ENCODE measurements around the gene EPS8L2. TPM values are rescaled to one million over a fixed set of nuclear protein-coding genes. Genes with fewer than 3 reads are reported as not detected.

The EPS8L2 gene
- total and polyA plus RNA-seq, 2 donors = 3.9 to 28.8 TPM

DNA sequence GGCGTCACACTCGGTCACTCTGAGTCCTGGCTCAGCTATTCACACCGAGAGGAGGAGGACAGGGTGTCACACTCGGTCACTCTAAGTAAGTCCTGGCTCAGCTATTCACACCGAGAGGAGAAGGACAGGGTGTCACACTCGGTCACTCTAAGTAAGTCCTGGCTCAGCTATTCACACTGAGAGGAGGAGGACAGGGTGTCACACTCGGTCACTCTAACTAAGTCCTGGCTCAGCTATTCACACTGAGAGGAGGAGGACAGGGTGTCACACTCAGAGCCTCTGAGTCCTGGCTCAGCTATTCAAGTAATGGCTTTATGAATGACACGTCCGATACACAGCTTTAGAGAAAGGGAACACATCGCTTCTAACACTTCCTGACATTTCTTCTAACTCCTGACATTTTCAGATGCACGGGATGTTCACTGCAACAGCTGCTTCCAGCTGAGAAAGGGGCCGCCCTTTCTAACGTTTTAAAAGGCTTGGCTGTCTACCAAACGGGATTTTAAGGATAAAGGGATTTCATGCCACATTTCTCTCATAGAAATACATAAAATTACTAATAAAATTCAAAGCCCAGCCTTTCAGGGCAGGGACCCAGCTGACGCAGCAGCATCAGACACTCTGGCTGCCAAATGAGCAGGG, 40.8 kb upstream of the EPS8L2 start:
- no peak for DNase-seq (ENCODE audit: low read depth in 6 of 9, low spot score in 9 of 9)
- no peaks in the 10 kb centered on the region for H3K4me1 ChIP-seq (ENCODE audit: control insufficient read depth in 2 of 2, insufficient read depth in 2 of 2, low read length in 2 of 2)
- H3K9me3 ChIP-seq (ENCODE audit: control insufficient read depth in 2 of 2, insufficient read depth in 1 of 2, low read length in 1 of 2) = no peaks in the 10 kb centered on the region
- no peaks in the 10 kb centered on the region for H3K27me3 ChIP-seq (ENCODE audit: control insufficient read depth in 2 of 2, insufficient read depth in 1 of 2, low read length in 1 of 2)
- peaks cover 36 to 38% of the 10 kb centered on the region in 2 donors for H3K36me3 ChIP-seq (ENCODE audit: control insufficient read depth in 2 of 2, insufficient read depth in 2 of 2, low read length in 1 of 2)
- no peak overlapping the region for H3K27ac ChIP-seq (ENCODE audit: low read depth in 1 of 2, low read length in 1 of 2)
- 97% methylated on average over 15 of the region's 15 CpGs for WGBS
- no peak overlapping the region for H3K4me3 ChIP-seq (ENCODE audit: low read length in 2 of 2)

DNA sequence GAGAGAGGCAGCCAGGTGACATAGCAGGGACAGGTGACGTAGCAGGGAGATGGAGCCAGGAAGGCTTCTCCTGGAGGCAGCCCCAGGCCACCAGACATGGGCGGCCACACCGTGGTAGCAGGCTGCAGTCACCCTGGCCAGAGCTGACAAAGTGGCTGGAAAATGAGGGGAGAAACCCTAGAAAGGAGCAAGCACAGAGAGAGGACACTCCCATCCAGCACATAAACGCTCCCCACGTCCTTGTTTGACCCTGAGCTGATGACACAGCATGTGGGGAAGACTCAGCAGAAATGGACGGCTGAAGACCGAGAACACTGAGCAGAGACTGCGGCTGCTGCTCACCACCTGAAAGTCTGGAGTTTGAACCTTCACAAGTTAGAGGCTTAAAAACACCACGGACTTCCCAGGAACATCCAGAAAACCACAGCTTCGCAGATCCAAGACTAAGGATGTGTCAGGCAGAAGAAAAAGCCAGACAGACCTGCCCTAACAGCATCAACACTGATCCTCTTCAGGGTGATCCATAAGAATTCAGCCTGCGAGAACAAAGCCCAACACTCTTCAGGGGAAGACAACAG, 40.2 kb upstream of the EPS8L2 start:
- Histone ChIP-seq H3K27me3 (ENCODE audit: control insufficient read depth in 2 of 2, insufficient read depth in 1 of 2, low read length in 1 of 2) (no peaks in the 10 kb centered on the region), H3K9me3 (ENCODE audit: control insufficient read depth in 2 of 2, insufficient read depth in 1 of 2, low read length in 1 of 2) (no peaks in the 10 kb centered on the region), H3K4me1 (ENCODE audit: control insufficient read depth in 2 of 2, insufficient read depth in 2 of 2, low read length in 2 of 2) (no peaks in the 10 kb centered on the region), H3K4me3 (ENCODE audit: low read length in 2 of 2) (no peak overlapping the region), H3K36me3 (ENCODE audit: control insufficient read depth in 2 of 2, insufficient read depth in 2 of 2, low read length in 1 of 2) (peaks cover 30 to 36% of the 10 kb centered on the region in 2 donors), H3K27ac (ENCODE audit: low read depth in 1 of 2, low read length in 1 of 2) (no peak overlapping the region)
- no peak for DNase-seq (ENCODE audit: low read depth in 6 of 9, low spot score in 9 of 9)
- 87% methylated on average over 11 of the region's 11 CpGs for WGBS

DNA sequence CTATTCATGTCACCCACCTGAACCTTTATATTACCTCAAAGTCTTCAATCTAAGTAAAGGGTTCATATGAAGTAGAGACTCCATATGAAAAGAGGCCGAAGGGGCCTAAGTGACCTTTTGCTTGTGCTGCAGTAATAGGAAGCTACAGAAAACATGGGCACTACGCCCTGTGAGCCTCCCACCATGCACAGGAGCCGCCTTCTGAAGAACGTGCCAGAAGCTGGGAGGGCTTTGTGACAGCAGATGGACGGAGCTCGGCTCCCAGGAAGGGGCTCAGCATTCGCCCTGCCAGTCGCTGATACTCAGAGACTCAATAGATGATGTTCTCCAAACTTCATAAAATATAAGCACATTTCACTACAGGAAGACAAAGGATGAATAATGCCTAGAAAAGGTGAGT, 32.2 kb upstream of the EPS8L2 start:
- no peaks in the 10 kb centered on the region for H3K9me3 ChIP-seq (ENCODE audit: control insufficient read depth in 2 of 2, insufficient read depth in 1 of 2, low read length in 1 of 2)
- H3K27ac ChIP-seq (ENCODE audit: low read depth in 1 of 2, low read length in 1 of 2) = no peak overlapping the region
- H3K36me3 ChIP-seq (ENCODE audit: control insufficient read depth in 2 of 2, insufficient read depth in 2 of 2, low read length in 1 of 2) = peaks cover 35 to 53% of the 10 kb centered on the region in 2 donors
- no peak for DNase-seq (ENCODE audit: low read depth in 6 of 9, low spot score in 9 of 9)
- no peak overlapping the region for H3K4me3 ChIP-seq (ENCODE audit: low read length in 2 of 2)
- H3K27me3 ChIP-seq (ENCODE audit: control insufficient read depth in 2 of 2, insufficient read depth in 1 of 2, low read length in 1 of 2) = no peaks in the 10 kb centered on the region
- 98% methylated on average over 8 of the region's 8 CpGs for WGBS
- H3K4me1 ChIP-seq (ENCODE audit: control insufficient read depth in 2 of 2, insufficient read depth in 2 of 2, low read length in 2 of 2) = no peaks in the 10 kb centered on the region

DNA sequence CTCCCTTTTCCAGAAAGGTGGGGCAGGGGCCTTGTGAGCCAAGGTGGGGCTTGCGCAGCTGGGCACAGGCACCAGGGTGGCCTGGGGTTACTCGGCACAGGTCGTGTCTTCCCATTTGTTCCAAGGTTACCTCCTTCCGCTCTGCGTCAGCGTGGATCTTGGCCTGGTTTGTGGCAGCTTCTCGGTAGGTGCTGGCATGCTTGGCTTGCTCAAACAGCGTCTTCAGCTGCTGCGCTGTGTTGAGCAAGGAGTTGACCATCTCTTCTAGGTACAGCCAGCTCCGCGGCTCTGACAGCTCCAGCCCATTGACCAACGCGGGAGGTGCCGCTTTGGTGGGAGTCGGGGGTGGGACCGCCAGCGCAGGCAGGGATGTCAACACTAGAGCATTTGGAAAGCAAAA, 31.6 kb upstream of the EPS8L2 start:
- Histone ChIP-seq H3K36me3 (ENCODE audit: control insufficient read depth in 2 of 2, insufficient read depth in 2 of 2, low read length in 1 of 2) (peaks cover 36 to 58% of the 10 kb centered on the region in 2 donors), H3K4me1 (ENCODE audit: control insufficient read depth in 2 of 2, insufficient read depth in 2 of 2, low read length in 2 of 2) (no peaks in the 10 kb centered on the region), H3K27me3 (ENCODE audit: control insufficient read depth in 2 of 2, insufficient read depth in 1 of 2, low read length in 1 of 2) (no peaks in the 10 kb centered on the region), H3K27ac (ENCODE audit: low read depth in 1 of 2, low read length in 1 of 2) (no peak overlapping the region), H3K9me3 (ENCODE audit: control insufficient read depth in 2 of 2, insufficient read depth in 1 of 2, low read length in 1 of 2) (no peaks in the 10 kb centered on the region), H3K4me3 (ENCODE audit: low read length in 2 of 2) (no peak overlapping the region)
- 96% methylated on average over 17 of the region's 17 CpGs for WGBS
- DNase-seq (ENCODE audit: low read depth in 6 of 9, low spot score in 9 of 9) = no peak

DNA sequence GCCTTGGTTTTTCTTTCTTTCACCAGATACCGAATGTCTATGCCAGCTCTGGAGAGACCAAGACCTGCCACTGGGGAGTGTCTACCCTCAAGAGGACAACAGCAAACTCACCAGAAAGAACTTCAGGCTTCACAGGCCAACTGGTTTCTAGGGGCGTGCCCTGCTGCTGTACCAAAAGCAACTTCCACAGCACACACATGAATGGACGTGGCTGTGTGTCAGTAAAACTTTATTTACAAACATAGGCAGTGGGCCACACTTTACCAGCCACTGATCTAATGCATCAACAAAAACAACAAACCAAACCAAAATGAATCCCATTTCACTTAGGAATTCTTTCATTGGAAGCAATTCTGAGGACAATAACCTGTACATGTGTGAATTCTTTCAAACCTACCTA, 27.7 kb upstream of the EPS8L2 start:
- Histone ChIP-seq H3K27me3 (ENCODE audit: control insufficient read depth in 2 of 2, insufficient read depth in 1 of 2, low read length in 1 of 2) (no peaks in the 10 kb centered on the region), H3K27ac (ENCODE audit: low read depth in 1 of 2, low read length in 1 of 2) (no peak overlapping the region), H3K9me3 (ENCODE audit: control insufficient read depth in 2 of 2, insufficient read depth in 1 of 2, low read length in 1 of 2) (peaks cover 0 to 2% of the 10 kb centered on the region in 2 donors), H3K4me3 (ENCODE audit: low read length in 2 of 2) (no peak overlapping the region), H3K36me3 (ENCODE audit: control insufficient read depth in 2 of 2, insufficient read depth in 2 of 2, low read length in 1 of 2) (peaks cover 59 to 84% of the 10 kb centered on the region in 2 donors), H3K4me1 (ENCODE audit: control insufficient read depth in 2 of 2, insufficient read depth in 2 of 2, low read length in 2 of 2) (no peaks in the 10 kb centered on the region)
- 98% methylated on average over 3 of the region's 3 CpGs for WGBS
- no peak for DNase-seq (ENCODE audit: low read depth in 6 of 9, low spot score in 9 of 9)

DNA sequence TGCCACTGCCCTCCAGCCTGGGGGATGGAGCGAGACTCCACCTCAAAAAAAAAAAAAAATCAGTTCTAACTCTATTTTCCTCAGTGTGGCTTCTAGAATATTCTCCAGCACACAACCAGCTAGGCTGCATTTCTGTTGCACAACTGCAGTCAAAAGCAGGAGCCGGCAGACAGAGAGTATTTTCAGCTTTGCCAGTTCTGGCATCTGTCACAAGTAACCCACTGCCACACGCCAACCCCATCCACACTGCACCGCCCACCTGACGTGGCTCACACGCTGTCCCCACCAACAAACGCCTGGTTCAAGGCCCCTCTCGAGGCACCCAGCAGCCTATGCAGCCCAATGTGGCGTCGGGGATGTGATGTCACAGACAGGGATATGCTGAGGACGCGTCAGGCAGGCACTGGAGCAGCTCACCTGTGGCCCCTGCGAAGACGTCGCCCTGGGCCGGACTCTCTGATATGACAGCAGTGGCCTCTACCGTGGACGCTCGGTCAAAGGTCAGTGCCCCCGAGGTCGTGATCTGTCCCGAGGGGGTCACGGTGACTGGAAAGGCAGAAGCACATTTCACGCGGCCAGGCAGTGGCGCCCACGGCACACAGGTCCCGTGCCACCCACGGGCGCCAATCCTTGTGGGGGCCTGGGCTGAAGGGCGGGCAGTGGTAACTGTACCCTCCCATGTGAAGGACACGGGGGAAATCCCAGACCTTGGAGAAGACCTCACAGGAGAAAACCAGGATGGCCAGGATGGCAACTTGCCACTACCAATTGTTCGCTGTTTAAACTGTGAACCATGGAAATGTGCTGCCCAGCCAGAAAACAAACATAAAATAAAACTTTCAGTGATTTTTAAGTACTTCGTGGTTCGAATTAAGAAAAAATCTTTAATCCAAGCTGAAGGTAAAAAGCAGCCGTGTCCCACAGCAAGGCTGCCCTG, 26.5 kb upstream of the EPS8L2 start:
- peaks cover 58 to 83% of the 10 kb centered on the region in 2 donors for H3K36me3 ChIP-seq (ENCODE audit: control insufficient read depth in 2 of 2, insufficient read depth in 2 of 2, low read length in 1 of 2)
- H3K27me3 ChIP-seq (ENCODE audit: control insufficient read depth in 2 of 2, insufficient read depth in 1 of 2, low read length in 1 of 2) = no peaks in the 10 kb centered on the region
- H3K4me3 ChIP-seq (ENCODE audit: low read length in 2 of 2) = no peak overlapping the region
- 98% methylated on average over 36 of the region's 36 CpGs for WGBS
- H3K4me1 ChIP-seq (ENCODE audit: control insufficient read depth in 2 of 2, insufficient read depth in 2 of 2, low read length in 2 of 2) = no peaks in the 10 kb centered on the region
- H3K9me3 ChIP-seq (ENCODE audit: control insufficient read depth in 2 of 2, insufficient read depth in 1 of 2, low read length in 1 of 2) = peaks cover 0 to 2% of the 10 kb centered on the region in 2 donors
- no peak for DNase-seq (ENCODE audit: low read depth in 6 of 9, low spot score in 9 of 9)
- H3K27ac ChIP-seq (ENCODE audit: low read depth in 1 of 2, low read length in 1 of 2) = no peak overlapping the region

DNA sequence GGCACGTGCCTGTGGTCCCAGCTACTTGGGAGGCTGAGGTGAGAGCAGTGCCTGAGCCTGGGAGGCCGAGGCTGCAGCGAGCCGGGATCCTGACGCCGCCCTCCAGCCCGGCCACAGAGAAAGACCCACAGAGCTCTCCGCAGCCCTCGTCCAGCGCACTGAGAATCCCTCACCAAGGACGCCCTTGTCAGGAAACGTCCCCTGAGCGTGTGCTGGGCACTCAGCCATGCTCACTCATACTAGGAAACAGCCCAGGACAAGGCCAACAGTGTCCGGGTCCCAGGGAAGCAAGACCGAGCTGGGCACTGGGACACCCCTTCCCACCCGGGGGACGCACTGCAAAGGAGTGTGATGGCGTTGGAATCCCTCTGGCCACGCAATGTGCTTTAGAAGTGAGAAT, 25.6 kb upstream of the EPS8L2 start:
- no peak overlapping the region for H3K4me3 ChIP-seq (ENCODE audit: low read length in 2 of 2)
- H3K27me3 ChIP-seq (ENCODE audit: control insufficient read depth in 2 of 2, insufficient read depth in 1 of 2, low read length in 1 of 2) = no peaks in the 10 kb centered on the region
- peaks cover 0 to 2% of the 10 kb centered on the region in 2 donors for H3K9me3 ChIP-seq (ENCODE audit: control insufficient read depth in 2 of 2, insufficient read depth in 1 of 2, low read length in 1 of 2)
- no peaks in the 10 kb centered on the region for H3K4me1 ChIP-seq (ENCODE audit: control insufficient read depth in 2 of 2, insufficient read depth in 2 of 2, low read length in 2 of 2)
- WGBS = 93% methylated on average over 19 of the region's 19 CpGs
- H3K27ac ChIP-seq (ENCODE audit: low read depth in 1 of 2, low read length in 1 of 2) = no peak overlapping the region
- DNase-seq (ENCODE audit: low read depth in 6 of 9, low spot score in 9 of 9) = no peak
- peaks cover 64 to 85% of the 10 kb centered on the region in 2 donors for H3K36me3 ChIP-seq (ENCODE audit: control insufficient read depth in 2 of 2, insufficient read depth in 2 of 2, low read length in 1 of 2)

DNA sequence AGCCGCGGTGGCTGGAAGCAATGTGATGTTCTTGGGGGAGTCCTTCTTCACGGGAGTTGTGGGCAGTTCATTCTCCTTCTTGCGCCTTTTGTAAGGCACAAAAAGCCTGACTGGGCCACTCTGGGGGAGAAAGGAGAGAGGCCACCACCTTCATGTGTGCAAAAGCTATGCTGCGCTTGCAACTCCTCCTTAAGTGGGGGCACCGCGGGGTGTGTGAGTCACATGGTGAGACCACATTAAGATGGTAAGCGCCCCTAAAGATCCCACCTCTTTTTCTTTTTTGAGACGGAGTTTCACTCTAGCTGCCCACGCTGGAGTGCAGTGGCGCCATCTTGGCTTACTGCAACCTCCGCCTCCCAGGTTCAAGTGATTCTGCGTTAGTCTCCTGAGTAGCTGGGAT, 25.1 kb upstream of the EPS8L2 start:
- 94% methylated on average over 13 of the region's 13 CpGs for WGBS
- no peak overlapping the region for H3K4me3 ChIP-seq (ENCODE audit: low read length in 2 of 2)

More for the DNA sequence above, 25.1 kb upstream of the EPS8L2 start:
- H3K9me3 ChIP-seq (ENCODE audit: control insufficient read depth in 2 of 2, insufficient read depth in 1 of 2, low read length in 1 of 2) = peaks cover 0 to 2% of the 10 kb centered on the region in 2 donors
- no peak for DNase-seq (ENCODE audit: low read depth in 6 of 9, low spot score in 9 of 9)
- H3K4me1 ChIP-seq (ENCODE audit: control insufficient read depth in 2 of 2, insufficient read depth in 2 of 2, low read length in 2 of 2) = no peaks in the 10 kb centered on the region
- H3K27ac ChIP-seq (ENCODE audit: low read depth in 1 of 2, low read length in 1 of 2) = no peak overlapping the region
- H3K36me3 ChIP-seq (ENCODE audit: control insufficient read depth in 2 of 2, insufficient read depth in 2 of 2, low read length in 1 of 2) = peaks cover 69 to 86% of the 10 kb centered on the region in 2 donors
- no peaks in the 10 kb centered on the region for H3K27me3 ChIP-seq (ENCODE audit: control insufficient read depth in 2 of 2, insufficient read depth in 1 of 2, low read length in 1 of 2)
